ENCODE measurements around the gene TMEM72.

GRCh38 chr10:44978570-44979280 lies 67.6 kb downstream of the TMEM72 start, which contains the start of gene DEPP1:
- no peak for TF ChIP-seq CTCF (IDR thresholded peaks at IDR 0.05)
- no peak for TF ChIP-seq REST (IDR thresholded peaks at IDR 0.05; ENCODE audit: insufficient read depth in 1 of 2, low read depth in 2 of 2, low read length in 1 of 2)
